HepG2 (cell line): ENCODE results near the gene SLC17A9. TPM values are rescaled to one million over a fixed set of nuclear protein-coding genes. Genes with fewer than 3 reads are reported as not detected.

ENCODE experiments used
- ATAC-seq: fragments of 200-7000 bp; cut with Tn5 transposase; 3 replicates; pipeline ENCODE4 v1.9.1; 2020; ENCODE audit warnings: mild to moderate bottlenecking, moderate library complexity
- BruUV-seq: library from RNA; stranded (reverse); fragments of 400-500 nt; replicated peaks from 2 replicates; lab custom pipeline; 2021; lab: Mats Ljungman, UMichigan
- CTCF ChIA-PET: fragments of 300-600 bp; formaldehyde crosslinking; extraction: SDS; loops from one replicate; lab custom pipeline; 2021; ENCODE audit warnings: low total read pairs, inconsistent platforms, low intra/inter-chr PET ratio; lab: Yijun Ruan, JAX
- POLR2A ChIA-PET: fragments of 350-600 bp; sonication (Branson Sonifier 250); formaldehyde crosslinking; loops from one replicate; lab custom pipeline; 2020; ENCODE audit warnings: antibody characterized with exemption, inconsistent platforms; lab: Yijun Ruan, JAX
- DNase-seq: peaks from one replicate; pipeline ENCODE4 v3.0.0-alpha.2; 2015; ENCODE audit warnings: low spot score
- FAIRE-seq: peaks from 3 replicates; lab custom pipeline; 2011; peaks lifted over from hg19 to GRCh38; lab: Jason Lieb, UNC
- H2AFZ ChIP-seq: one replicate; pipeline ENCODE4 v1.6.1; 2011; ENCODE audit warnings: low read length, inconsistent platforms
- H3K27ac ChIP-seq: fragments of 300-600 bp; 3 replicates; pipeline ENCODE4 v1.8.0; 2011; ENCODE audit warnings: mixed run types, mild to moderate bottlenecking, mixed read lengths, low read length, inconsistent platforms; ENCODE audit not compliant: insufficient read depth; ENCODE audit errors: extremely low read length
- H3K27me3 ChIP-seq, 2 experiments: fragments of 200-600 bp in 1 of 2; 2 replicates in 1 of 2; 3 replicates in 1 of 2; pipeline versions ENCODE4 v1.6.0 to v1.8.0; 2011; ENCODE audit warnings: low read length in 2 of 2, mild to moderate bottlenecking in 2 of 2, moderate library complexity in 2 of 2, inconsistent platforms in 1 of 2; ENCODE audit not compliant: insufficient read depth in 2 of 2, control insufficient read depth in 1 of 2
- H3K36me3 ChIP-seq, 2 experiments: fragments of 200-600 bp in 1 of 2; replicated peaks in 1 of 2; 2 replicates in 1 of 2; 3 replicates in 1 of 2; pipeline versions ENCODE4 v1.5.1 to v1.8.0; 2011; ENCODE audit warnings: low read length in 2 of 2, inconsistent platforms in 1 of 2; ENCODE audit not compliant: insufficient read depth in 2 of 2, control insufficient read depth in 1 of 2
- H3K4me1 ChIP-seq: 2 replicates; pipeline ENCODE4 v1.5.1; 2012; ENCODE audit warnings: low read length, inconsistent platforms; ENCODE audit not compliant: insufficient read depth
- H3K4me2 ChIP-seq: 2 replicates; pipeline ENCODE4 v1.6.0; 2011; ENCODE audit warnings: low read depth, low read length, inconsistent platforms
- H3K4me3 ChIP-seq, 3 experiments: fragments of 200-600 bp in 1 of 3; sonication (generic), shearing (Covaris generic) in 1 of 3; replicated peaks in 1 of 3; 2 replicates each; pipeline ENCODE4 v1.5.1; 2011 to 2016; ENCODE audit warnings: low read length in 3 of 3, inconsistent platforms in 2 of 3, low read depth in 2 of 3, mild to moderate bottlenecking in 2 of 3, control low read depth in 1 of 3, mixed read lengths in 1 of 3; ENCODE audit not compliant: insufficient read depth in 1 of 3
- H3K79me2 ChIP-seq: one replicate; pipeline ENCODE4 v1.6.1; 2011; ENCODE audit warnings: low read length, inconsistent platforms; ENCODE audit not compliant: insufficient read depth
- H3K9ac ChIP-seq: 2 replicates; pipeline ENCODE4 v1.6.0; 2011; ENCODE audit warnings: mild to moderate bottlenecking, low read depth, low read length, inconsistent platforms; ENCODE audit not compliant: insufficient read depth
- H3K9me3 ChIP-seq: 2 replicates; pipeline ENCODE4 v1.5.1; 2012; ENCODE audit warnings: mild to moderate bottlenecking, low read length
- H4K20me1 ChIP-seq: 2 replicates; pipeline ENCODE4 v1.6.0; 2011; ENCODE audit warnings: inconsistent platforms, mild to moderate bottlenecking, low read length, moderate library complexity; ENCODE audit not compliant: insufficient read depth
- AKAP8 ChIP-seq: sonication (generic); formaldehyde crosslinking; IDR thresholded peaks from 2 replicates; pipeline ENCODE4 v1.5.1; 2020; ENCODE audit warnings: mild to moderate bottlenecking, missing genetic modification reagents
- BCL3 ChIP-seq: sonication (generic); formaldehyde crosslinking; IDR thresholded peaks from 2 replicates; pipeline ENCODE4 v1.5.1; 2020; ENCODE audit warnings: mild to moderate bottlenecking, missing genetic modification reagents, moderate library complexity
- CHD4 ChIP-seq: fragments of 200-600 bp; sonication (generic); IDR thresholded peaks from 2 replicates; pipeline ENCODE4 v1.7.0; 2017; ENCODE audit warnings: mild to moderate bottlenecking, low read length, borderline replicate concordance
- CSRNP2 ChIP-seq: sonication (generic); formaldehyde crosslinking; conservative IDR thresholded peaks from 2 replicates; pipeline ENCODE4 v1.8.0; 2022; ENCODE audit warnings: low read depth, missing genetic modification reagents
- HNF4A ChIP-seq: sonication (generic); formaldehyde crosslinking; IDR thresholded peaks from 2 replicates; pipeline ENCODE4 v1.4.0; 2020; ENCODE audit warnings: missing genetic modification reagents
- MEF2D ChIP-seq: sonication (generic); formaldehyde crosslinking; IDR thresholded peaks from 2 replicates; pipeline ENCODE4 v1.5.1; 2020; ENCODE audit warnings: mild to moderate bottlenecking, missing genetic modification reagents
- PITX1 ChIP-seq: sonication (generic); formaldehyde crosslinking; IDR thresholded peaks from 2 replicates; pipeline ENCODE4 v1.5.1; 2020; ENCODE audit warnings: mild to moderate bottlenecking, missing genetic modification reagents
- RXRA ChIP-seq: sonication (generic); formaldehyde crosslinking; IDR thresholded peaks from 2 replicates; pipeline ENCODE4 v1.5.1; 2020; ENCODE audit warnings: missing genetic modification reagents
- RXRB ChIP-seq: IDR thresholded peaks from 2 replicates; pipeline ENCODE4 v1.6.1; 2016; ENCODE audit warnings: borderline replicate concordance, missing genetic modification reagents, missing compliant biosample characterization
- SIN3B ChIP-seq: fragments of 150-350 bp; IDR thresholded peaks from 2 replicates; pipeline ENCODE4 v1.6.1; 2014; ENCODE audit warnings: low read length
- THYN1 ChIP-seq: sonication (generic); formaldehyde crosslinking; IDR thresholded peaks from 2 replicates; pipeline ENCODE4 v1.8.1; 2023; ENCODE audit warnings: low read depth, mild to moderate bottlenecking, moderate library complexity, missing genetic modification reagents, borderline replicate concordance
- ZMYM3 ChIP-seq: sonication (generic); formaldehyde crosslinking; IDR thresholded peaks from 2 replicates; pipeline ENCODE4 v1.5.1; 2020; ENCODE audit warnings: mild to moderate bottlenecking, missing genetic modification reagents
- ZNF121 ChIP-seq: sonication (generic); formaldehyde crosslinking; IDR thresholded peaks from 2 replicates; pipeline ENCODE4 v1.5.0; 2020; ENCODE audit warnings: mild to moderate bottlenecking, missing genetic modification reagents
- ZNF253 ChIP-seq: sonication (generic); formaldehyde crosslinking; IDR thresholded peaks from 2 replicates; pipeline ENCODE4 v1.8.0; 2022; ENCODE audit warnings: mild to moderate bottlenecking, missing genetic modification reagents, borderline replicate concordance
- ZNF431 ChIP-seq: sonication (generic); formaldehyde crosslinking; IDR thresholded peaks from 2 replicates; pipeline ENCODE4 v1.9.0; 2022; ENCODE audit warnings: missing genetic modification reagents, low read depth, mild to moderate bottlenecking, borderline replicate concordance
- ZNF570 ChIP-seq: sonication (generic); formaldehyde crosslinking; IDR thresholded peaks from 2 replicates; pipeline ENCODE4 v1.4.0; 2020; ENCODE audit warnings: mild to moderate bottlenecking, missing genetic modification reagents, borderline replicate concordance
- ZNF574 ChIP-seq: sonication (generic); formaldehyde crosslinking; IDR thresholded peaks from 2 replicates; pipeline ENCODE4 v1.4.0; 2020; ENCODE audit warnings: missing genetic modification reagents
- ZNF761 ChIP-seq: sonication (generic); formaldehyde crosslinking; conservative IDR thresholded peaks from 2 replicates; pipeline ENCODE4 v1.4.0; 2020; ENCODE audit warnings: mild to moderate bottlenecking, missing genetic modification reagents
- WGBS: methylation state at CpG from one replicate; pipeline ENCODE4 v1.1.6; 2017; ENCODE audit warnings: low lambda C conversion rate; 5-methylcytosine and 5-hydroxymethylcytosine counted together
- in situ Hi-C: cut with HindIII; loops from 2 replicates; pipeline ENCODE4 v1.10.0; 2017; ENCODE audit warnings: low pct_unique_long_range_greater_than_20kb; ENCODE audit not compliant: extremely low pct_ligation_motif_present
- intact Hi-C: fragments of 100-400 bp; cut with micrococcal nuclease; formaldehyde crosslinking; loops from one replicate; pipeline ENCODE4 v1.10.0; 2022; ENCODE audit not compliant: unreplicated experiment
- polyA plus RNA-seq, 8 experiments: library from polyadenylated mRNA; depleted of rRNA in 3 of 8; stranded (reverse) in 7 of 8; unstranded in 1 of 8; fragments of >200 nt; fragmentation: Illumina TruSeq in 4 of 8; extraction: Trizol in 4 of 8; gene quantifications; 2 replicates each; pipeline versions ENCODE4 v1.2.1 to v1.2.3, GENCODE V29; 2011 to 2016; ENCODE audit warnings: low read depth in 4 of 8, missing spikeins in 1 of 8, mixed read lengths in 1 of 8; ENCODE audit not compliant: insufficient read depth in 1 of 8
- total RNA-seq, 5 experiments: library from RNA; depleted of rRNA; stranded (reverse); fragments of >200 nt; fragmentation: Illumina TruSeq; extraction: Trizol; gene quantifications; 2 replicates each; pipeline ENCODE4 v1.2.3, GENCODE V29; 2016; ENCODE audit warnings: low read depth in 1 of 5

SLC17A9 gene
- total and polyA plus RNA-seq, 2 of the 13 experiments (the other 11 are each of a cell fraction or from before 2014, with no cell fraction given), result 110 to 191 TPM

- Histone ChIP-seq H3K4me2 (peak overlapping the region; percentile 80), H3K27ac (no peak overlapping the region), H4K20me1 (peaks cover 33% of the 10 kb centered on the region; the same call in 1 of the 2 replicates), H3K27me3 (peaks cover 15 to 38% of the 10 kb centered on the region in 2 experiments), H3K36me3 (peaks cover 18 to 19% of the 10 kb centered on the region in 2 experiments), H3K9me3 (no peaks in the 10 kb centered on the region), H3K79me2 (no peaks in the 10 kb centered on the region), H3K9ac (no peak overlapping the region), H3K4me1 (peaks cover 45% of the 10 kb centered on the region), H3K4me3 (peak overlapping the region in 1 of 3 experiments; percentile 69; a peak in 1 of 6 replicates), H2AFZ (no peak overlapping the region)
- no peak for FAIRE-seq
- BruUV-seq, result no TSS peak
- peak; percentile 17 for ATAC-seq
- intact Hi-C loops (no loop called here), in situ Hi-C loops (no loop called here)
- 46% methylated on average over 8 of the region's 8 CpGs for WGBS
- peak; percentile 54 for DNase-seq
- CTCF ChIA-PET, result no interaction called here
- POLR2A ChIA-PET, result interaction anchor here (0.6 to 2.8 kb wide), 7 partner anchors 7 to 1286 kb away, joined by 3 to 20 read pairs (median 5); partner anchors contain the start of gene GID8
- peak; percentile 81 for TF ChIP-seq ZNF121 (CRISPR knock-in tag)
- peak; percentile 16; the same call in 1 of the 2 replicates for TF ChIP-seq RXRA (CRISPR knock-in tag)
- TF ChIP-seq PITX1 (CRISPR knock-in tag), result peak; percentile 48; the same call in 1 of the 2 replicates
- TF ChIP-seq AKAP8 (CRISPR knock-in tag), result peak; percentile 56; the same call in 1 of the 2 replicates
- TF ChIP-seq ZNF761 (CRISPR knock-in tag), result no peak
- TF ChIP-seq CSRNP2 (CRISPR knock-in tag), result no peak
- TF ChIP-seq ZNF253 (CRISPR knock-in tag), result peak; percentile 19; the same call in 1 of the 2 replicates
- TF ChIP-seq MEF2D (CRISPR knock-in tag), result peak; percentile 24; the same call in 1 of the 2 replicates
- peak; percentile 90 for TF ChIP-seq ZMYM3 (CRISPR knock-in tag)
- TF ChIP-seq ZNF570, result no peak
- no peak for TF ChIP-seq THYN1 (CRISPR knock-in tag)
- peak; percentile 48; the same call in 1 of the 2 replicates for TF ChIP-seq CHD4
- peak; percentile 52 for TF ChIP-seq HNF4A
- TF ChIP-seq BCL3, result 0 out of 2 replicates have a peak, but pooled peaks have one; percentile 29
- 0 out of 2 replicates have a peak, but pooled peaks have one; percentile 45 for TF ChIP-seq ZNF431 (CRISPR knock-in tag)
- no peak for TF ChIP-seq SIN3B
- TF ChIP-seq RXRB (CRISPR knock-in tag), result 0 out of 2 replicates have a peak, but pooled peaks have one; percentile 1
- TF ChIP-seq ZNF574, result no peak
Observed at GRCh38 chr20:62969939-62970306, 17.4 kb downstream of the SLC17A9 start.
